Panc1 (cell line): ENCODE measurements around the gene OTX1. TPM values are rescaled to one million over a fixed set of nuclear protein-coding genes. Genes with fewer than 3 reads are reported as not detected.

Experiments used
- ATAC-seq: fragments of 200-7000 bp; cut with Tn5 transposase; 2 replicates; pipeline ENCODE4 v1.9.1; 2020; ENCODE audit warnings: mild to moderate bottlenecking, moderate library complexity
- BruUV-seq: library from RNA; stranded (reverse); fragments of 400-500 nt; replicated peaks from 2 replicates; lab custom pipeline; 2021; lab: Mats Ljungman, UMichigan
- CTCF ChIA-PET: fragments of 300-600 bp; sonication (Branson Sonifier 250); formaldehyde crosslinking; loops from one replicate; lab custom pipeline; 2022; ENCODE audit warnings: antibody characterized with exemption; lab: Charles Lee
- POLR2A ChIA-PET: fragments of 300-600 bp; sonication (Branson Sonifier 250); formaldehyde crosslinking; loops from one replicate; lab custom pipeline; 2022; ENCODE audit warnings: antibody characterized with exemption; lab: Charles Lee
- DNase-seq: peaks from one replicate; pipeline ENCODE4 v3.0.0-alpha.2; 2010; ENCODE audit warnings: low read depth, low spot score
- H3K27ac ChIP-seq: 2 replicates; pipeline ENCODE4 v1.5.1; 2011; ENCODE audit warnings: mild to moderate bottlenecking, low read length, inconsistent platforms
- H3K27me3 ChIP-seq: fragments of 200-500 bp; sonication (Bioruptor generic); 2 replicates; pipeline ENCODE4 v1.6.0; 2014; ENCODE audit warnings: low read length, inconsistent platforms; ENCODE audit not compliant: control insufficient read depth, insufficient read depth
- H3K36me3 ChIP-seq: fragments of 200-500 bp; sonication (Bioruptor generic); 2 replicates; pipeline ENCODE4 v1.5.1; 2014; ENCODE audit warnings: inconsistent platforms, mild to moderate bottlenecking, low read length, moderate library complexity; ENCODE audit not compliant: control insufficient read depth, insufficient read depth
- H3K4me1 ChIP-seq: 2 replicates; pipeline ENCODE4 v1.5.1; 2011; ENCODE audit warnings: inconsistent platforms, mild to moderate bottlenecking, low read length, moderate library complexity; ENCODE audit not compliant: control insufficient read depth, insufficient read depth
- H3K4me3 ChIP-seq, 2 experiments: 2 replicates each; pipeline ENCODE4 v1.5.1; 2011 to 2012; ENCODE audit warnings: low read depth in 2 of 2, low read length in 2 of 2, mild to moderate bottlenecking in 2 of 2, inconsistent platforms in 1 of 2, moderate library complexity in 1 of 2
- H3K9me3 ChIP-seq: fragments of 200-500 bp; sonication (Bioruptor generic); 2 replicates; pipeline ENCODE4 v1.5.1; 2014; ENCODE audit warnings: low read depth, mild to moderate bottlenecking, inconsistent platforms, low read length, moderate library complexity; ENCODE audit not compliant: control insufficient read depth, insufficient read depth
- CTCF ChIP-seq: fragments of 450-650 bp; IDR thresholded peaks from 2 replicates; pipeline ENCODE4 v1.5.1; 2017; ENCODE audit warnings: mild to moderate bottlenecking
- POLR2AphosphoS5 ChIP-seq: IDR thresholded peaks from 2 replicates; pipeline ENCODE4 v1.6.1; 2012; ENCODE audit warnings: mild to moderate bottlenecking, low read depth, low read length, moderate library complexity
- REST ChIP-seq, 2 experiments: IDR thresholded peaks; 2 replicates each; pipeline ENCODE4 v1.6.1; 2011 to 2012; ENCODE audit warnings: low read depth in 2 of 2, control low read depth in 1 of 2, low read length in 1 of 2, mild to moderate bottlenecking in 1 of 2, moderate library complexity in 1 of 2; ENCODE audit not compliant: insufficient read depth in 1 of 2
- SIN3A ChIP-seq: IDR thresholded peaks from 2 replicates; pipeline ENCODE4 v1.6.1; 2012; ENCODE audit warnings: low read depth, mild to moderate bottlenecking, low read length, moderate library complexity, borderline replicate concordance; ENCODE audit not compliant: insufficient read depth
- TCF7L2 ChIP-seq: IDR thresholded peaks from 2 replicates; pipeline ENCODE4 v1.6.1; 2011; ENCODE audit warnings: mild to moderate bottlenecking, low read depth, low read length, inconsistent platforms
- in situ Hi-C: cut with HindIII; loops from 2 replicates; pipeline ENCODE4 v1.10.0; 2016; ENCODE audit warnings: low sequenced_read_pairs, low pct_unique_long_range_greater_than_20kb
- intact Hi-C: fragments of 100-400 bp; cut with micrococcal nuclease; formaldehyde crosslinking; loops from one replicate; pipeline ENCODE4 v1.10.0; 2022; ENCODE audit not compliant: unreplicated experiment
- total RNA-seq: library from RNA; stranded (reverse); gene quantifications from one replicate; pipeline ENCODE4 v1.2.1, GENCODE V29; 2021; ENCODE audit not compliant: unreplicated experiment

Gene OTX1
- total RNA-seq, 1 experiment from 2014 or later = 4.2 TPM

GRCh38 chr2:63035169-63035568 is 15.5 kb upstream of the OTX1 start:
- in situ Hi-C loops (no loop called here), intact Hi-C loops (no loop called here)
- ChIA-PET CTCF (no interaction called here), POLR2A (interaction anchor here (0.6 kb wide), 1 partner anchor 15 kb away, joined by 7 read pairs; no protein-coding TSS in a partner anchor)
- Histone ChIP-seq H3K4me3 (no peak overlapping the region), H3K4me1 (no peaks in the 10 kb centered on the region), H3K9me3 (no peaks in the 10 kb centered on the region), H3K27ac (no peak overlapping the region), H3K27me3 (no peaks in the 10 kb centered on the region), H3K36me3 (no peaks in the 10 kb centered on the region)
- no TSS peak for BruUV-seq
- DNase-seq (no peak), ATAC-seq (no peak)
- TF ChIP-seq POLR2AphosphoS5 (no peak), SIN3A (no peak), TCF7L2 (no peak), REST (IDR thresholded peaks at IDR 0.05; ENCODE audit: insufficient read depth in 1 of 2, low read depth in 2 of 2, low read length in 1 of 2) (no peak), CTCF (no peak)

GRCh38 chr2:63035660-63036059 is 15.0 kb upstream of the OTX1 start:
- H3K27me3 ChIP-seq = no peaks in the 10 kb centered on the region
- no peaks in the 10 kb centered on the region for H3K4me1 ChIP-seq
- no peaks in the 10 kb centered on the region for H3K36me3 ChIP-seq
- H3K9me3 ChIP-seq = no peaks in the 10 kb centered on the region
- POLR2A ChIA-PET = no interaction called here
- DNase-seq (no peak), ATAC-seq (no peak)
- H3K27ac ChIP-seq = no peak overlapping the region
- H3K4me3 ChIP-seq = no peak overlapping the region
- intact Hi-C loops (no loop called here), in situ Hi-C loops (no loop called here)
- TF ChIP-seq REST (IDR thresholded peaks at IDR 0.05; ENCODE audit: insufficient read depth in 1 of 2, low read depth in 2 of 2, low read length in 1 of 2) = no peak
- TF ChIP-seq SIN3A = no peak
- no peak for TF ChIP-seq CTCF
- no peak for TF ChIP-seq POLR2AphosphoS5
- TF ChIP-seq TCF7L2 = no peak
- CTCF ChIA-PET = no interaction called here
- BruUV-seq = no TSS peak
